ENCODE data around the gene RNF169. TPM values are rescaled to one million over a fixed set of nuclear protein-coding genes. Genes with fewer than 3 reads are reported as not detected.
A peak's percentile ranks its signal among the peaks of the same experiment; 100 is the strongest.

RNF169 gene
- total and polyA plus RNA-seq, 8 donors, result 2.1 to 28.1 (median 8.2) TPM

DNA sequence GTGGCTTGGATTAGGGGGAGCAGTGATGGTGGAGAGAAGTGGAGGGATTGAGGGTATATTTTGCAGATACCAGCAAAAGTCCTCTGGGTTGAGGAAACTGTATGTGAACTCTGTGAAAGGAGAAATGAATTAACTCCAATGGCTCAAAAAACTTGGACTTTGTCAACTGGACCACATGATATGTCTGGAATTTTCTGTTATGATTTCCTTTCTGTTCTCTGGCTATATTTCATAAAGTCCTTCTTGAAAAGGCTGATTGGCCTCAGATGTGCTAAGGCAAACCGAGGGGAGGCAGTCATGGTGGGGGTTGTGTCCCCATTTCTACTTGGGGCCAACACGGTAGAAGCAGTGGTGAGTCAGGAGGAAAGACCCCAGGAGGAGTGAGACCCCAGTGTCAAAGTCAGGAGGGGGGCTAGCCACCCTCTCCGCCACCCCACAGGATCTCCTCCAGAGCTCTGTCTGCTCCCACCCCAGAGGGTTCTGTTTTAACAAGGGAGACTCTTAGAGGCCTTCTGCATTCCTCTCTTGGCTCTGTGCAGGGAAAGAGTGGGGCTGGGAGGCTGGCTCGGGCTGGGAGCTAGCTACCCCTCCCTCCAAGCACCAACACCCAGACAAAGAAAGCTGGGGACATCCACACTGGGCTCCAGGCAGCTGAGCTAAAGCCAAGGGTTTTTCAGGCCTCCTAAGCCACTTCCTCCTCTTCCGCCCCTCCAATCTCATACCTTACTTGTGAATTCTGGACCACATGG lies 31.3 kb upstream of the RNF169 start:
- no peak overlapping the region for H3K4me3 ChIP-seq
- H3K9me3 ChIP-seq, result no peaks in the 10 kb centered on the region
- 59 to 78% (median 69%) methylated on average over 5 of the region's 5 CpGs for WGBS, 5 donors
- H3K27ac ChIP-seq, result peak overlapping the region in 4 of 5 donors; percentile 47 to 85 (median 56)
- peaks cover 4 to 57% (median 36%) of the 10 kb centered on the region in 4 donors for H3K4me1 ChIP-seq
- no peaks in the 10 kb centered on the region for H3K27me3 ChIP-seq
- intact Hi-C loops (cut with DNase I; ENCODE audit: low total_unique reads), result no loop called here
- TF ChIP-seq POLR2A (IDR thresholded peaks at IDR 0.05) (no peak), EP300 (IDR thresholded peaks at IDR 0.05) (no peak), CTCF (IDR thresholded peaks at IDR 0.05) (no peak), POLR2AphosphoS5 (IDR thresholded peaks at IDR 0.05) (no peak)
- DNase-seq, result peak in 1 of 2 donors; percentile 54
- H3K36me3 ChIP-seq, result no peaks in the 10 kb centered on the region

GRCh38 chr11:74719011-74719410 lies 29.6 kb upstream of the RNF169 start:
- H3K4me1 ChIP-seq, result peaks cover 4 to 61% (median 36%) of the 10 kb centered on the region in 4 donors
- 81 to 89% (median 85%) methylated on average over 5 of the region's 5 CpGs for WGBS, 5 donors
- no peak for DNase-seq
- no peaks in the 10 kb centered on the region for H3K9me3 ChIP-seq
- no peak overlapping the region for H3K4me3 ChIP-seq
- H3K36me3 ChIP-seq, result no peaks in the 10 kb centered on the region
- H3K27me3 ChIP-seq, result no peaks in the 10 kb centered on the region
- no peak for TF ChIP-seq EP300 (IDR thresholded peaks at IDR 0.05)
- TF ChIP-seq POLR2A (IDR thresholded peaks at IDR 0.05), result no peak
- no peak for TF ChIP-seq CTCF (IDR thresholded peaks at IDR 0.05)
- TF ChIP-seq POLR2AphosphoS5 (IDR thresholded peaks at IDR 0.05), result no peak
- H3K27ac ChIP-seq, result peak overlapping the region in 3 of 5 donors; percentile 31 to 85 (median 59)
- intact Hi-C loops (cut with DNase I; ENCODE audit: low total_unique reads), result no loop called here

DNA sequence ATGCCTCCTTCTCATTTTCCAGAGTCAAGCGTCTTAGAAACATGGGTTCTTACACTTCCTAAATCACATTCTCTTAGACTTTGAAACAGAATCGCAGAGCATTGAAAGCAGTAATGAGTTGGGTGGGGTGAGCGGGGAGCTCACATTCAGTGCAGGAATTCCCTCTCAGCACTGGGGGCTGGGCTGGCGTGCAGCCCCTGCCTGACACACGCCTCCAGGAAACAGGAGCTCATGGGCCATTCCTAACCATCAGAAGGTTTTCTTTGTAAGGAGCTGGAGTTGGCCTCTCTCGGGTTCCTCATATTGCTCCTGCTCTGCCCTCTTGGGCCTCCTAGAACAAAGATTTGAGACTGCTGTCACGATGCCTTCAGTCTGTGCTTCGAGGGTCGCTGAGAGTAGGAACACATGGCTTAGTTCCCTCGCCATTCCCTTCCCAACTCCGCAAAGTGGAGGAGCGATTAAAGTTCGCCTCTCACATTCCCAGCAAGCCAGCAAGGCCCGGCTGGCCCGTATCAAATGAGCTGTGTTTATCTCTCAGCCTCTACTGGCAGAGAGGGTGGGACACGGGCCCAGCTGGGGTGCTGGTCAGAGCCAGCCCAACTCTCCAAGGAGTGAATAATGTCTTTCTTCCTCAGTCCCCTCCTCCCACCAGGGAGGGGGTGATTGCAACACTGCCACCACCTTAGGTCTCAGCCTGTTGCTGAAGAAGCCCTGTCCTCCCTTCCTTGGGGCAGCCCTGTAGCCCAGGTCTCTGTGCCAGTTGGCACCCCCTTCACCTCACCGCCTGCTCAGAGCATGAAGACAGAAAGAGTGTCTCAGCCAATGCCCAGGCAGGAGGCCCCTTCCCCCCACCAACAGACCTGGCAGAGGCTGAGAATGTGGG lies 27.8 kb upstream of the RNF169 start:
- Histone ChIP-seq H3K4me1 (peaks cover 4 to 67% (median 41%) of the 10 kb centered on the region in 4 donors), H3K4me3 (no peak overlapping the region), H3K27ac (peak overlapping the region; percentile 6 to 85 (median 79)), H3K9me3 (no peaks in the 10 kb centered on the region), H3K36me3 (no peaks in the 10 kb centered on the region), H3K27me3 (no peaks in the 10 kb centered on the region)
- TF ChIP-seq POLR2AphosphoS5 (IDR thresholded peaks at IDR 0.05) (peak; percentile 62 to 86 (median 79)), CTCF (IDR thresholded peaks at IDR 0.05) (no peak), EP300 (IDR thresholded peaks at IDR 0.05) (peak; percentile 53)
- intact Hi-C loops (cut with DNase I; ENCODE audit: low total_unique reads), result no loop called here
- WGBS, 5 donors, result 30 to 48% (median 39%) methylated on average over 16 to 17 of the region's 17 CpGs
- DNase-seq, result peak; percentile 67 to 88

- Histone ChIP-seq H3K9me3 (no peaks in the 10 kb centered on the region), H3K4me3 (no peak overlapping the region), H3K4me1 (peaks cover 4 to 70% (median 47%) of the 10 kb centered on the region in 4 donors), H3K36me3 (no peaks in the 10 kb centered on the region), H3K27ac (peak overlapping the region; percentile 1 to 85 (median 79)), H3K27me3 (no peaks in the 10 kb centered on the region)
- TF ChIP-seq CTCF (IDR thresholded peaks at IDR 0.05), result no peak
- no peak for TF ChIP-seq POLR2A (IDR thresholded peaks at IDR 0.05)
- intact Hi-C loops (cut with DNase I; ENCODE audit: low total_unique reads), result no loop called here
- 77 to 86% (median 80%) methylated on average over 3 of the region's 3 CpGs for WGBS, 5 donors
- DNase-seq, result peak in 1 of 2 donors; percentile 16
These were observed 27.2 kb upstream of the RNF169 start for GRCh38 chr11:74721479-74721835.
